Effector CD8-positive, alpha-beta T cell (primary cell): Measurements from ENCODE around the gene KCNN4.
"Not testable (repeated sequence)": the region's sequence is repeated elsewhere in the genome, so short reads cannot be mapped to it uniquely, and the experiment has no call there.

Experiments used
- DNase-seq: peaks from one replicate; lab custom pipeline; 2025; lab: John Stamatoyannopoulos, UW

The KCNN4 gene

DNA sequence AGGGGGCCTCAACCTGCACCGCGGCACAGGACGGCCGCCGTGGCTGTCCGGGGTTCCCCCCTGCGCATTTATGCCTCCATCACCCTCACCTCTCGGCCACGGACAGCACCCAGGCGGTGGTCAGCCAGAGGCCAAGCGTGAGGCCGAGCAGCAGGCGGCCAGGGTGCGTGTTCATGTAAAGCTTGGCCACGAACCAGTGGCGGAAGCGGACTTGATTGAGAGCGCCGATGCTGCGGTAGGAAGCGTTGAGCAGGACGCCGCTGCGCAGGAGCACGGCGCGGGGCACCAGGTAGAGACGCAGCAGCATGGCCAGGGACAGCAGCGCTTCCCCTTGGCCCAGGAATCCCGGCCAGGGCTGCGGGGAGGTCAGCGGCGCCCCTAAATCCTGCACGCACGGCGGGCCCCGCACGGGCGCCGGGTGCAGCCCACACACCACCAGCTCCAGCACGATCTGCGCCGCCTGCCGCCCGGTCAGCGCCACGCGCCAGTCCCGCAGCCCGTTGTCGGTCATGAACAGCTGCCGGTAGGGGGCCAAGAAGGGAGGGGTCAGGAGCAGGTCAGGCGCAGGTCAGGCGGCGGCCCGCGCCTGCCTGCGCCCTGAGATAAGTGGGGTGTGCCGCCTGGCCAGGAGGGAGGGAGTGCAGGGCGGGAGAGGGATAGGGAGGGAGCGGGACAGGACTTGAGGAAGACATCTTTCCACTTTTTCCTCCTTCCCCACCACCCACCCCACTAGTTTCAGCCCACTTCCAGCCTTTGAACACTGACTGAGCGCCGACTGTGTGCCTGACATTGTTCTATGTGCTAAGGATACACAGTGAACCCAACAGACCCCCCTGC lies 6.5 kb downstream of the KCNN4 start:
- DNase-seq = no peak

- DNase-seq = no peak
These were observed 7.1 kb downstream of the KCNN4 start for GRCh38 chr19:43773725-43774102.

DNA sequence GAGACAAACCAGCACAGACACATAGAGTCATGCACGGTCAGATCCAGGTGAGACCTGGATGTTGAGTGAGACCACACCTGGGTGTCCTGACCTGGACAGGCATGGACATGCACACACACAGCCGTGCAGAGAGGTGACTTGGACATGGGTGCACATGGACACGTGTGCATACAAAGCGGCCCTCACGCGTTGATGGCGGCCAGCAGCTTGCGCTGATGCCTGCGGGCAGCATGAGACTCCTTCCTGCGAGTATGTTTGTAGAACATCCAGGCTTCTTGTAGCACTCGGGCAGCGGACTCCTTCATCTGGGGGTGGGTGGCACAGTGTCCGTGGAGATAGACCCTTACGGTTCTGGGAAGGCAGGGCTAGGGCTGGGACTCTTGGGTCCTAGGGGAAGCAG lies 11.5 kb downstream of the KCNN4 start:
- no peak for DNase-seq

DNA sequence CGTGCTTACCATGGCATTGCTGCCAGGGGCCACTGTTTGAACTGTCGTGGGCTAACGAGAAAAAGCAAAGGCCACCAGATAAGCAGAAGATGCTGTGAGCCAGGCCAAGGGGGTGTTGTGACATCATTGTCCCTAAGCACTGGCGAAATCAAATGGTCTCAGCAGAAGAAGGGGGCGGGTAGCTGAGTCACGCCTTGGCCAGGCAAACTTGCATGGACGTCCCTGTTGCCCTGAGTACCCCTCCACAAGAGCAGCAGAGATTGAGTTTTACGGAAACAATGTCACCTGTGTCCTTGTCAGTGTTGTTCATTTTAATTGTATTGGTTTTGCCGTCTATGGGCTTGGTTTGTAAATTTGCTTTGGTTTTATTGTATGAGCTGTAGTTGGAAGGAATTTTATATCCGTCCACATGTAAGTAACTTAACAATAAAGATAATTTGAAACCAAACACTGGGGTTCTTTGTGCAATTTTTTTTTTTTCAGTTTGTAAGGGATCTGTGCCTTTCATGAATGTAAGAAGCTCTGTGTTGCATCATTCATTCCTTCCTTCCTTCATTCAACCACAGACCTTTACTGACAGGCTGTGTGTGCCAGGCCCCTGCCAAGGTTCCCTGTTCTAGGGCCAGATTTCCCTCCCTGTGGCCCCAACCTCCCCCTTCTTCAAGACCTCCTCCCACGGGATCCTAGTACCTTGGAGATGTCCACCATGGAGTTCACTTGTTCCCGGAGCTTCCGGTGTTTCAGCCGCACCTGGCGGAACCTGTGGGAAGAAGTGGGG lies 12.3 kb downstream of the KCNN4 start:
- DNase-seq = no peak

GRCh38 chr19:43767818-43768217 lies 13.0 kb downstream of the KCNN4 start:
- no peak for DNase-seq

DNA sequence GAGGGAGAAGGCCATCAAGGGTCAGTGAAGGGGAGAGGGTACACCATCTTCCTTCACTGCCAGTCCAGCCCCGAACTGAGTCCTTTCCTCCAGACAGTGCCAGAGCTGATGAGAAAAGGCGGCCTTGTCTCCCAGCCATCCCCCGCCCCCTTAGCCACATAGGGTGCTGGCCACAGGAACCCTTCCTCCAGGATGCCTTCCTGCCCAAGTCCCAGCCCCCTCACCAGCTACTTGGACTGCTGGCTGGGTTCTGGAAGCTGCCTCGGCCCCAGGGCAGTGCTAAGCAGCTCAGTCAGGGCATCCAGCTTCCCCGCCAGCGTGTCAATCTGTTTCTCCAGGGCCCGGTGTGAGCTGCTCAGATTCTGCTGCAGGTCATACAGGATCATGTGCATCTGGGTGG lies 13.5 kb downstream of the KCNN4 start:
- DNase-seq = no peak

GRCh38 chr19:43766755-43767043 lies 14.1 kb downstream of the KCNN4 start:
- no peak for DNase-seq

- DNase-seq = no peak
These were observed 15.5 kb downstream of the KCNN4 start for GRCh38 chr19:43765109-43765876.

- not testable (repeated sequence) for DNase-seq
These were observed 16.1 kb downstream of the KCNN4 start for GRCh38 chr19:43764684-43765083.

- no peak for DNase-seq
These were observed 17.3 kb downstream of the KCNN4 start for GRCh38 chr19:43763473-43763939.

DNA sequence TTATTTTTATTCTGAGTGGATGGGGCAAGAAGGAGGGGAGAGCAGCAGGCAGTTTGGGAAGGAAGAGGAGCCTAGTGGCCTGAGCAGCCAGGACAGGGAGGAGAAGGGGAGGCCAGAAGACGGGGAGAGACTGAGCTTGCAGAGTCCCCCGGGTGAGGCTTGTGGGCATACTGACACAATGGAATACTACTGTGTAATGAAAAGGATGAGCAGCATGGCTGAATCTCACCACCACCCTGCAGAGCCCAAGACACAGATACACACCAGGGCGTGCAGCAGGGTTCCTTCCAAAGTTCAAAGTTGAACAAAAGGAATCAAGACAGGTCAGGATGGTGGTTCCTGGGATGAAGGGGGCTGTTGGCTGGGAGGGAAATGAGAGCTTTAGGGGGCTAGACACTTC lies 18.0 kb downstream of the KCNN4 start:
- no peak for DNase-seq

DNA sequence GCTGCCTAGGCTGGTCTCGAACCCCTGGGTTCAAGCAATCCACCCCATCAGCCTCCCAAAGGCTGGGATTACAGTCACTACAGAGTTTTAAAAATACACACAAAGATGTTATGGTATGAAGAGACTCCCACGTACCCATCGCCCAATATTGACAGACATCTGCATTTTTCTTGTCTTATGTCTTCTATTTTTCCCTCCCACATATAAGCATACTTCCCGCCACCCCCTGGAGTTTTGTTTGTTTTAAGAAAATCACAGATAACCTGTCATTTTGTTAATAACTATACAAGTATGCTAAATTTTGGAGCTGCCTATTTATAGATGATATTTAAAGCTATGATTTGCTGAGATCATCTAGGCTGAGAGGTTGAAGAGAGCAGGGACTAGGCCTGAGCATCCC lies 19.8 kb downstream of the KCNN4 start:
- DNase-seq = no peak

DNA sequence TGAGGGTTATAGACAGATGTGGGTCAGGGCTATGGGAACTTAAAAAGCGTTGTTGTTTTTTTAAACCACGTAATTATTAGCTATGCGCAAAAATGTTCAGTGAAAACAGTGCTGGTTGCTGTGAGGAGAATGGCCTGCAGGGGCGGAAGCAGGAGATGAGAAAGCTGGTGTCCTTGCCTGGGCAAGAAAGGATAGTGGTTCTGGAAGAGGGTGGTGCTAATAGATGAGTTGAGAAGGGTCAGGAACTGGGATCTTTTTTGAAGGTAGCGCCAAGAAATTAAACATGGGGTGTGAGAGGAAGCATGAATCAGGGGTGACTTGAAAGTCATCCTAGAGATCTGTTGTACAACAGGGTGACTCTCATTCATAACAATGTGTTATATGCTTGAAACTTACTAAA lies 21.3 kb downstream of the KCNN4 start:
- DNase-seq = no peak

DNA sequence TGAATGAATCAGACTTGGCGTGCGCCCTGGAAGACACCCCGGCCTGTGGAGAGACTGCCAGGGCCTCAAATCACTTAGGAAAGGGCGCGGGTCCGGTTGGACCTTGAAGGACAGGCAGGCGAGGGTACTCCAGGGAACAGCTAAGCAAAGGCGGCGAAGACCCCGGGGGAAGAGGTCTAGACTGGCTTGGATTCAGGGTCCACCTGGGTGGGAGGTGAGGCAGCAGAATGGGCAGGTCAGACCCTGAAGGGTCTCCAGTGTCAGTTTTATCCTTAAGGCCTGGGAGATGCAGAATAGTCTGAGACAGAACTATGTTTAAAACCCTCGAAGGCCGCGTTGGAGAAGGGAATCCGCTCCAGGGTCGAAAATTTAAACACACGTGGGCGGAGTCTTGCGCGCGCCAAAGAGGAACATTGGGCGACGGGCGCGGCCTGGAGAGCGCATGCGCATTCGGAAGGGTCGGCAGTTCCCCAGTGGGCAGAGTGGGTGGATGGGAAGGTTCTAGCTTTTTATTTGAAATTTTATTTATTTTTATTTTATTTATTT lies 25.4 kb downstream of the KCNN4 start:
- DNase-seq = peak; percentile 68

GRCh38 chr19:43754503-43755255 lies 26.1 kb downstream of the KCNN4 start, which contains the start of gene SMG9:
TSS of gene SMG9 (minus strand) at chr19:43754962. CDS start at chr19:43750741, 4,221 bp downstream.
- DNase-seq = peak; percentile 99

DNA sequence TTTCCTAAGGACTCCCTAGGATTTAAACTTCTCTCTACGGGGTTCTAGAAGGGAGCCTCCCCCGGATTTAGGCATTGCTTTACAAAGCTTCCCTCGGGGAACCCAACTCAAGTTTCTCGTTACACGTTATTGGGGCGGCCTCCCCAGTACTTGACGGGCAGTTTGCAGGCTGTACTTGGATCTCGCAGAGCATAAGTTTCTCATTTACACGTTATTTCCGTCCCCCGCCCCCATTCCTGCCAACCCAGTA lies 26.6 kb downstream of the KCNN4 start:
- DNase-seq = no peak

DNA sequence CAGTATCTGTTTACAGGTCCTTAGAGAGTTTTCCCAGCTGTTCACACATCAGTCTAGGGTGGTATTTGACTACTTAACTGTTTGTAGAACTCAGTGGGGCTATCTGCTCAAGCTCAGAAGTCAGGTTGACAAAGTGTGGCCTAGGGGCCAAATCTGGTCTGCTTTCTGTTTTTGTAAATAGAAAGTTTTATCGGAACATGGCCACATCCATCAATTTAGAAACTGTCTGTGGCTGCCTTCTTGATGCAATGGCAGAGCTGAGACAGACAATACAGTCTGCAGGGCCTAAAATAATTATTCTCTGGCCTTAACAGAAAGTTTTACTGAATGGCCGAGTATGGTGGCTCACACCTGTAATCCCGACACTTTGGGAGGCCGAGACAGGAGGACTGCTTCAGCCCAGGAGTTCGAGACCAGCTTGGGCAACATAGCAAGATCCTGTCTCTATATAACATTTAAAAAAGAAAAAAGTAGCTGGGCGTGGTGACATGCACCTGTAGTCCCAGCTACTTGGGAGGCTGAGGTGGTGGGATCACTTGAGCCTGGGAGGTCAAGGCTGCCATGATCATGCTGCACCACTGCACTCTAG lies 28.4 kb downstream of the KCNN4 start:
- no peak for DNase-seq

- DNase-seq = no peak
These were observed 29.1 kb downstream of the KCNN4 start for GRCh38 chr19:43751466-43752220.

GRCh38 chr19:43749898-43750297 lies 30.9 kb downstream of the KCNN4 start:
- no peak for DNase-seq

DNA sequence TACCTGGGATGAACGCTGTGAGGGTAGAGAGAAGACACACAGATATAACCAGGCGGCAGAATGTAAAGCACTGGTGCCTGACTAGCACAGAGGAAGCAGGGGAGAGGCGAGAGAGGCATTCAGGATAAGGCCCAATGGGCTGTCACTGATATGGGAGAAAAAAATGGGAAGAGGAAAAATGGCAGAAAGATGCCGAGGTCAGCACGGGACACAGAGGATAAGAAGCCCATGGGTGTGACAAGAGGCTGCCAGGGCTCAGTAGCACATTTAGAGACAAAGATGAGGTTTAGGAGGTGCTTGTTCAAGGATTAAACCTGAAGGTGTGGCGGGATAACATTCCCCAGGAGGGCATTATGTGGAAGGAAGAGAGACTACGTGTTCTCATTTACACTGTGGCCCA lies 31.6 kb downstream of the KCNN4 start:
- no peak for DNase-seq

DNA sequence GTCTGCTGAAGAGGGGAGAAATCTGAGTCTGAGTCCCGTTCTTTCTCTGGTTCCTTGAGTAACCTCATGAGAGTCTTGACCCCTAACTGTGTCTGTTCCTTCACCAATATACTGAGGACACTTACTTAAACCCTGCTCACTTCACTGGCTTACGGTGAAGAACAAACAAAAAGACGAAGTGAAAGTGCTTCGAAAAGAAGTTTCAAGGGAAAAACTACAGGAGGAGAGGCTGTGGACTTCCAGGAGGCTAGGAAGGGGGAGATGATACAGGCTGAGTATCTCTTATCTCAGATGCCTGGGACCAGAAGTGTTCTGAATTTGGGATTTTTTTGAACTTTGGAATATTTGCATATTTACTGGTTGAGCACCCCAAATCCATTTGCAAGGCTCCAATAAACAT lies 32.1 kb downstream of the KCNN4 start:
- no peak for DNase-seq
